ENCODE measurements around the gene HIVEP2.

HIVEP2 gene

DNA sequence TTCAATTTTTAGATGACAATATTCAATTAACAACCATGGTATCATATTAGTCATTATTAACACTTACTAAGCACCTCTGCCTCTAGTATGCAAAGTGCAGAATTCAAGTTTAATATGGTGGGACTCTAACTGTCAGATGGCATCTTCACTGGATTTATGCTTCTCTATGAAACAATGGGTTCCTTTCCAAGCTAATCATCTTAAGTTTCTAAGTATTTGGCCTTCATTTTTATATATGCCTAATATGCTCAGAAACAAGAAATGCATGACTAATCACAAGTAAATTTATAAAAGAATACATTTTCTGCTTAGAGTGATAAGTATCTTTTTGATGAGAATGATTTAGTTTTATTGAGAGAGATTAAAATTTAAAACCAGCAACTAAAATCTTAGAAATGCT, 144.7 kb downstream of the HIVEP2 start:
- no peak for DNase-seq (ENCODE audit: low read depth)
- TF ChIP-seq, protein P1, sequence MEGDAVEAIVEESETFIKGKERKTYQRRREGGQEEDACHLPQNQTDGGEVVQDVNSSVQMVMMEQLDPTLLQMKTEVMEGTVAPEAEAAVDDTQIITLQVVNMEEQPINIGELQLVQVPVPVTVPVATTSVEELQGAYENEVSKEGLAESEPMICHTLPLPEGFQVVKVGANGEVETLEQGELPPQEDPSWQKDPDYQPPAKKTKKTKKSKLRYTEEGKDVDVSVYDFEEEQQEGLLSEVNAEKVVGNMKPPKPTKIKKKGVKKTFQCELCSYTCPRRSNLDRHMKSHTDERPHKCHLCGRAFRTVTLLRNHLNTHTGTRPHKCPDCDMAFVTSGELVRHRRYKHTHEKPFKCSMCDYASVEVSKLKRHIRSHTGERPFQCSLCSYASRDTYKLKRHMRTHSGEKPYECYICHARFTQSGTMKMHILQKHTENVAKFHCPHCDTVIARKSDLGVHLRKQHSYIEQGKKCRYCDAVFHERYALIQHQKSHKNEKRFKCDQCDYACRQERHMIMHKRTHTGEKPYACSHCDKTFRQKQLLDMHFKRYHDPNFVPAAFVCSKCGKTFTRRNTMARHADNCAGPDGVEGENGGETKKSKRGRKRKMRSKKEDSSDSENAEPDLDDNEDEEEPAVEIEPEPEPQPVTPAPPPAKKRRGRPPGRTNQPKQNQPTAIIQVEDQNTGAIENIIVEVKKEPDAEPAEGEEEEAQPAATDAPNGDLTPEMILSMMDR (conservative IDR thresholded peaks at IDR 0.05; ENCODE audit: low read depth, low read length) = no peak
- no peak overlapping the region for H3K4me3 ChIP-seq (ENCODE audit: low read length)

DNA sequence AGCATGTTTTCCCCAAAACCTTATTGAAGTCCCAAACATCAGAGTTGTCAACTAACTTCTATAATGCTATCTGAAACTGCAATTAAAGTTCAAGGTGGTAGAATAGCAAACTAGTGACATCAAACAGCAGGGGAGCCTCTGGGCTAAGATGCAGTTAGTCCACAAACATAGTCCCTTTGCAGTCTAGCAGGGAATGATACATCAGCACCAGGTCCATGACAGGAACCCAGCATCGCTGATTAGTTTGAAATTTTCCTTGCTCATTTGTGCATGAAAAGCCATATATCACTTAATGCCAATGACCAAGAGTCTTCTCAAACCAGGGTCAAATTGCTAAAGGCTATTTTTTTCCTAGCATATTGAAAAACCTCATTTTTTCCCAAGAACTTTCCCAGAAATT, 145.3 kb downstream of the HIVEP2 start:
- DNase-seq (ENCODE audit: low read depth) = no peak
- H3K4me3 ChIP-seq (ENCODE audit: low read length) = no peak overlapping the region
- TF ChIP-seq, protein P1 (conservative IDR thresholded peaks at IDR 0.05; ENCODE audit: low read depth, low read length) = no peak

GRCh38 chr6:142797159-142797558, 147.8 kb downstream of the HIVEP2 start:
- TF ChIP-seq, protein P1 (conservative IDR thresholded peaks at IDR 0.05; ENCODE audit: low read depth, low read length) = no peak
- DNase-seq (ENCODE audit: low read depth) = no peak
- no peak overlapping the region for H3K4me3 ChIP-seq (ENCODE audit: low read length)

DNA sequence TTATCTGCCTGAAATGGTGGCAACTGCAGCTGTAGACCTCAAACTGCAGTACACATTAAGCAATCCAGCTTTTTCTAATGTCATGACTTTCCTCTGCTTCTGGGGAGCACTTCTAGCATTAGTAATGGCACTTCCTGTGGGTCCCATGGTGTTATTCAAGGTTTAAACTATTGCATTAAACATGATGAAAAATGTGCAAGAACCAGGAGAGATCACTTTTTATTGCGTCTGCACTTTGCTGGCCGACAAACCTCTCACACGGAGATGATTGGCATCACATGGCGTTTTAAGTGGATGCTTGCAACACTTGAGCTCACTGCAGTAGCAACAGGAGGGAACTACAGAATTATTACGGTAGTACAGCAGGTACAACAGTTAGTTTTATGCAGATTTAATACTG, 148.4 kb downstream of the HIVEP2 start:
- no peak for DNase-seq (ENCODE audit: low read depth)
- no peak overlapping the region for H3K4me3 ChIP-seq (ENCODE audit: low read length)
- TF ChIP-seq, protein P1 (conservative IDR thresholded peaks at IDR 0.05; ENCODE audit: low read depth, low read length) = no peak

GRCh38 chr6:142796024-142796423, 149.0 kb downstream of the HIVEP2 start:
- TF ChIP-seq, protein P1 (conservative IDR thresholded peaks at IDR 0.05; ENCODE audit: low read depth, low read length) = no peak
- no peak for DNase-seq (ENCODE audit: low read depth)
- H3K4me3 ChIP-seq (ENCODE audit: low read length) = no peak overlapping the region

GRCh38 chr6:142794424-142794823, 150.6 kb downstream of the HIVEP2 start:
- TF ChIP-seq, protein P1 (conservative IDR thresholded peaks at IDR 0.05; ENCODE audit: low read depth, low read length) = no peak
- H3K4me3 ChIP-seq (ENCODE audit: low read length) = no peak overlapping the region
- DNase-seq (ENCODE audit: low read depth) = no peak

DNA sequence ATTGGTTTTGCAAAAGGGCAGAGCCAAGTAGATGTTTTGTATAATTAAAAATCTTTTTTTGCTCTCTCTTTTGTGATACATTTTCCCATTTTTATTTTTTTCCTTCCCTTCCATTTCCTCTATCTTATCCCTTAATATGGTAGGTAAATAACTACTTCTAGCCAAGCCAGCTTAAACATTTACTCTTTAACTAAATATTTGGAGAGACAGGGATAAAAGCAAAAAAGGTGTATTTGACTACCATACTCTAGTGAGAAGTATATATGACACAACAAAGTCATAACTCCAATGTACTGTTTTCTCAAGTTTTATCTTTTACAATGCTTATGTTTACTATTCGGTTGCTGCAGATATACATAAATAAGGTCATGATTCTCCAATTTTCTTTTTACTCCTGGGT, 154.7 kb downstream of the HIVEP2 start:
- TF ChIP-seq, protein P1 (conservative IDR thresholded peaks at IDR 0.05; ENCODE audit: low read depth, low read length) = no peak
- no peak for DNase-seq (ENCODE audit: low read depth)
- H3K4me3 ChIP-seq (ENCODE audit: low read length) = no peak overlapping the region

All from retinal pigment epithelial cell (primary cell).